GM12874 (cell line): ENCODE measurements around the gene CLEC2B.

Source experiments
- TF ChIP-seq, protein P1 (sequence below): IDR thresholded peaks from 2 replicates; pipeline ENCODE4 v1.5.1; 2011; ENCODE audit warnings: low read depth, mild to moderate bottlenecking, control low read depth, low read length, moderate library complexity; ENCODE audit not compliant: insufficient read depth

The CLEC2B gene

DNA sequence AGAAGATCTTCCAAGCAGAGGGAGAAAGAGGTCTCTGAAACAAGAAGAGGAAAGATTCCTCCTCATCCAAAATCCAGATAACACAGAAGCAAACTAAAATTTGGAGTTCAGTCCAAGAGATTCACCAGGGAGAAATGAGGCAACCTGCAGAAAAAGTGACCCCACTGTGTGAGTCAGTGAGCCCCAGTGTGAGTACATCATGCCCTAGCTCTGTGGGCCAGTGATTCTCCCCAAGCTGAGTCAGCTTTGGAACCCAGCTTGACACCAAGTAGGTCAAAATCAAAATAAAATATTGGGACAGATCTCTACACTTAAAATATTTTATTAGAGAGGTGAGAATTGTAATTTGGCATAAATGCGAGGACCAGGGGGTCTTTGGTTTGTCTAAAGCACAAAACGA, 17.2 kb downstream of the CLEC2B start:
- TF ChIP-seq, protein P1, sequence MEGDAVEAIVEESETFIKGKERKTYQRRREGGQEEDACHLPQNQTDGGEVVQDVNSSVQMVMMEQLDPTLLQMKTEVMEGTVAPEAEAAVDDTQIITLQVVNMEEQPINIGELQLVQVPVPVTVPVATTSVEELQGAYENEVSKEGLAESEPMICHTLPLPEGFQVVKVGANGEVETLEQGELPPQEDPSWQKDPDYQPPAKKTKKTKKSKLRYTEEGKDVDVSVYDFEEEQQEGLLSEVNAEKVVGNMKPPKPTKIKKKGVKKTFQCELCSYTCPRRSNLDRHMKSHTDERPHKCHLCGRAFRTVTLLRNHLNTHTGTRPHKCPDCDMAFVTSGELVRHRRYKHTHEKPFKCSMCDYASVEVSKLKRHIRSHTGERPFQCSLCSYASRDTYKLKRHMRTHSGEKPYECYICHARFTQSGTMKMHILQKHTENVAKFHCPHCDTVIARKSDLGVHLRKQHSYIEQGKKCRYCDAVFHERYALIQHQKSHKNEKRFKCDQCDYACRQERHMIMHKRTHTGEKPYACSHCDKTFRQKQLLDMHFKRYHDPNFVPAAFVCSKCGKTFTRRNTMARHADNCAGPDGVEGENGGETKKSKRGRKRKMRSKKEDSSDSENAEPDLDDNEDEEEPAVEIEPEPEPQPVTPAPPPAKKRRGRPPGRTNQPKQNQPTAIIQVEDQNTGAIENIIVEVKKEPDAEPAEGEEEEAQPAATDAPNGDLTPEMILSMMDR, result no peak

DNA sequence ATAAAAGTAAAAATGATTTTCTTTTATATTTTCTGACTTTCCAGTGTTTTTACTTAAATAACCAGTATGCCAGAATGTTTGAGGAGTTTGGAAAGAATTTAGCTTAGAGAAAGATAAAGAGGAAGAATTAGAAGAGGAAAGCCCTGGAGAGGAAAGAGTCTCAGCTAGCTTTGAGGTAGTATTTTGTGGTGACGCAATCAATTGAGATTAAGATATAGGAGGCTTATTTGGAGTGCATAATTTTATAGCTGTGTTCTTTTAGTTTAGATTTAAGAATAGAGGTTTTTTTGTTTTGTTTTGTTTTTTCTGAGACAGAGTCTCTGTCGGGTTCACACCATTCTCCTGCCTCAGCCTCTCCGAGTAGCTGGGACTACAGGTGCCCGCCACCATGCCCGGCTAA, 18.1 kb downstream of the CLEC2B start:
- TF ChIP-seq, protein P1, result no peak

DNA sequence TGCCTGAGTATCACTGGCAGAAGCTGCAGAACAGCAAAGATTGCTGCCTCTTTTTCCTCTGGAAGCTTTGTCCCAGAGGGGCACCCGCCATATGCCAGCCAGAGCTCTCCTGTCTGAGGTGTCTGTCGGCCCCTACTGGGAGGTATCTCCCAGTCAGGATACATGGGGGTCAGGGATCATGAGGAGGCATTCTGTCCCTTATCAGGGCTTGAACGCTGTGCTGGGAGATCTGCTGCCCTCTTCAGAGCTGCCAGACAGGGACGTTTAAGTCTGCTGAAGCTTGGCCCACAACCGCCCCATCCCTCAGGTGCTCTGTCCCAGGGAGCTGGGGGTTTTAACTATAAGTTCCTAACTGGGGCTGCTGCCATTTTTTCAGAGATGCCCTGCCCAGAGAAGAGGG, 20.3 kb downstream of the CLEC2B start:
- TF ChIP-seq, protein P1, result no peak

DNA sequence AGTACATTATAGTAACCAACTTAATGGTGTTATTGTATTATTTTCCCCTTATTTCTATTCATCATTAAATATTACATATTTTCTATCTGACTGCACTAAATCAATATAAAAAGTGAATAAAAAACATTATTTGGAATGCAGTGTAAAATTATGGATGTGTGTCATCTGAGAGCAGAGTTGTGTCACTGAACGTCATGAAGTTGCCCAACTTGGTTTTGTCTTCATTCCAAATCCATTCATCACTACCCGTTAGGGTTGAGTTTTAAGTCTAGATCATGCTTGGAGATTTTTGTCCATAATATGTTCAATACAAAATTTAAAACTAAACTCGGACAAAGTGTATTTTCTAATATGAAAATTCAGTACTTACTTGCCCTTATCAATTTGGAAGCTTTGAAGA, 25.7 kb downstream of the CLEC2B start:
- TF ChIP-seq, protein P1, result no peak

DNA sequence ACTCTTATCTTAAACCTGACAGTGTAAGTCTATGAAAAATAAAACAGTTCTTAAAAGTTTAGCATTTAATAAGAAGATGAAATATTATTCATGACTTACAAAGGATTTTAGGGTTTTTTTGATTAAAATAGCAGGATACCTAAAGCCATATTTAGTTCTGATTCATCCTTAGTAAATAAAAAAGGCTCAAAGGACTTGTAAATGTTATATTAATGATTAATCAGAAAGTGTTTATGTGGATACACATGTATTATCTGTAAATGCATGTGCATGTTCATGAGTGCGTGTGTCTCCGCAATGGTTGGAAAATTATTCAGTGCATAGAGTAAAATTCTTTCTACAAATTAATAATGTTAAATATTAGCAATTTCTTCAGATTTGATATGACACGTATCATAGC, 37.4 kb downstream of the CLEC2B start:
- TF ChIP-seq, protein P1, result no peak

DNA sequence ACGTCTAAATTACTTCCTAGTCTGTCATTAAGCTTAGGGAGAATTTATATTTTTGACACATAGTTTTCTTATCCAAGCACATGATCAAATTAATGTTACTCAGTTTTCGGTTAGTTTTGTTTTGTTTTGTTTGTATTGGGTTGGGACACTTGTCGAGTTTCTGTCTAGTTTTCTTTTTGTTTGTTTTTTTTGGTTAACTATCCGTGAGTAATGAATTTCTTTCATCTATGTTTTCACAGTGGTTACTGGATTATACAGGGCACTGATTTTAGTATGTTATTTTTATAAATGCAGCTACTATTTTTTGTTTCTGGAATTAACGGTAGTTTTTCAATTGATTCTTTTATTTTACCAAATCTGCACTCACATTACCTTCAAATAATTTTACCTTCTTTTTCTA, 39.2 kb downstream of the CLEC2B start:
- TF ChIP-seq, protein P1, result no peak

DNA sequence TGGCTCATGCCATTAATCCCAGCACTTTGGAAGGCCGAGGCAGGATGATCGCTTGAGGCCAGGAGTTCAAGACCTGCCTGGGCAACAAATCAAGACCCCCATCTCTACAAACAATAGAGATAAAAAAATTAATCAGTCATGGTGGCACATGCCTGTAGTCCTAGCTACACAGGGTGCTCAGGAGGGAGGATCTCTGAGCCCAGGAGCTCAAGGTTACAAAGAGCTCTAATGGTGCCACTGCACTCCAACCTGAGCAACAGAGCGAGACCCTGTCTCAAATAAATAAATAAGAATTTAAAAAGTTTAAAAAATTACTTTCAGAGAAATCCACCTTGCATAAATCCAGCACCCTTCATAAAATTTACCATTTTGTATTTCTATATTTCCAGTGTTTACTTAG, 39.7 kb downstream of the CLEC2B start:
- TF ChIP-seq, protein P1, result no peak
